ENCODE measurements around the gene NRXN3. TPM values are rescaled to one million over a fixed set of nuclear protein-coding genes. Genes with fewer than 3 reads are reported as not detected.

Gene NRXN3
- total and polyA plus RNA-seq, 8 donors = 0.29 to 41.1 (median 9.1) TPM

DNA sequence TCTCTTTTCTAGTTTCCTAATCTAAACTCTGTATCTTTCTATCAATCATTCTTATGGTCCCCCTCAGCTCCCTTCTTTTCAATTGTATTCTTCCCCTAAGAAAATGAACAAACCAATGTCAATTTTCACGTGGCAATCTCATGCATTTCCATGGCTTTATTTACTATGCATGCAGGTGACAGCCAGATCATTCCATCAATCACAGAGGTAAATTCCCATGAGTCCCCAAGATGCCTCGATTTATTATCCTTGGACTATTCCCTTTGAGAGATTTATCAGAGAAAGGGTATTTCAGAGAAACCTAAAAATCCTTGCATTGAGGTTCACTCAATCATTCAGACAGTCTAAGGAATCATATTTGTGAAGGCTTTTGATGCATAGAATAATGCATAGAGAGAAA lies 1739.9 kb downstream of the NRXN3 start:
- intact Hi-C loops (cut with DNase I; ENCODE audit: low total_unique reads) = no loop called here
- Histone ChIP-seq H3K36me3 (no peaks in the 10 kb centered on the region), H3K9me3 (no peaks in the 10 kb centered on the region), H3K4me3 (no peak overlapping the region), H3K27me3 (no peaks in the 10 kb centered on the region), H3K4me1 (no peaks in the 10 kb centered on the region), H3K27ac (no peak overlapping the region)
- 42 to 61% (median 44%) methylated on average over 2 of the region's 2 CpGs for WGBS, 5 donors
- no peak for DNase-seq
- TF ChIP-seq, protein P1, sequence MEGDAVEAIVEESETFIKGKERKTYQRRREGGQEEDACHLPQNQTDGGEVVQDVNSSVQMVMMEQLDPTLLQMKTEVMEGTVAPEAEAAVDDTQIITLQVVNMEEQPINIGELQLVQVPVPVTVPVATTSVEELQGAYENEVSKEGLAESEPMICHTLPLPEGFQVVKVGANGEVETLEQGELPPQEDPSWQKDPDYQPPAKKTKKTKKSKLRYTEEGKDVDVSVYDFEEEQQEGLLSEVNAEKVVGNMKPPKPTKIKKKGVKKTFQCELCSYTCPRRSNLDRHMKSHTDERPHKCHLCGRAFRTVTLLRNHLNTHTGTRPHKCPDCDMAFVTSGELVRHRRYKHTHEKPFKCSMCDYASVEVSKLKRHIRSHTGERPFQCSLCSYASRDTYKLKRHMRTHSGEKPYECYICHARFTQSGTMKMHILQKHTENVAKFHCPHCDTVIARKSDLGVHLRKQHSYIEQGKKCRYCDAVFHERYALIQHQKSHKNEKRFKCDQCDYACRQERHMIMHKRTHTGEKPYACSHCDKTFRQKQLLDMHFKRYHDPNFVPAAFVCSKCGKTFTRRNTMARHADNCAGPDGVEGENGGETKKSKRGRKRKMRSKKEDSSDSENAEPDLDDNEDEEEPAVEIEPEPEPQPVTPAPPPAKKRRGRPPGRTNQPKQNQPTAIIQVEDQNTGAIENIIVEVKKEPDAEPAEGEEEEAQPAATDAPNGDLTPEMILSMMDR (IDR thresholded peaks at IDR 0.05) = no peak
- TF ChIP-seq POLR2AphosphoS5 (IDR thresholded peaks at IDR 0.05) = no peak
- TF ChIP-seq POLR2A (IDR thresholded peaks at IDR 0.05) = no peak
- no peak for TF ChIP-seq EP300 (IDR thresholded peaks at IDR 0.05)

DNA sequence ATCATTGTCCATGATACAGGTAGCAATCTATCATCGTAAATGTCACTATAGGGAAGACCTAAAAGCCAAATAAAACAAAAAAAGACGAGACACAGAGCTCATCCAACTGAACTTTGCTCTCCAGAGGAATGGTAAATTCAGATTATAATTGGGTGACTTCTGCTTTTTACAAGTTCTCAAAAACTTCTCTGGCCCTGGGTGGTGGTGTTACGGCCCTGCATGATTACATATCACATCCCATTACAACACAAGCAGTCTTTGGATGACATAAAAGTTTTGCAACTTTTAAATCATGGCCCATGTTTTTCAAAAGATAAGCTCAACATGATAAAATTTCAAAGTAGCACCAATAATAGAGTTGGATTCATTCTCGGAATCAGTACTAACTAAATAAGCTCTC lies 1741.6 kb downstream of the NRXN3 start:
- no peaks in the 10 kb centered on the region for H3K27me3 ChIP-seq
- intact Hi-C loops (cut with DNase I; ENCODE audit: low total_unique reads) = no loop called here
- H3K9me3 ChIP-seq = no peaks in the 10 kb centered on the region
- no peaks in the 10 kb centered on the region for H3K4me1 ChIP-seq
- H3K36me3 ChIP-seq = no peaks in the 10 kb centered on the region
- TF ChIP-seq, protein P1 (IDR thresholded peaks at IDR 0.05) = no peak
- TF ChIP-seq EP300 (IDR thresholded peaks at IDR 0.05) (no peak), POLR2AphosphoS5 (IDR thresholded peaks at IDR 0.05) (no peak), POLR2A (IDR thresholded peaks at IDR 0.05) (no peak)
- no peak overlapping the region for H3K27ac ChIP-seq
- 58 to 67% (median 63%) methylated on average over 4 of the region's 4 CpGs for WGBS, 5 donors
- DNase-seq = no peak
- H3K4me3 ChIP-seq = no peak overlapping the region

DNA sequence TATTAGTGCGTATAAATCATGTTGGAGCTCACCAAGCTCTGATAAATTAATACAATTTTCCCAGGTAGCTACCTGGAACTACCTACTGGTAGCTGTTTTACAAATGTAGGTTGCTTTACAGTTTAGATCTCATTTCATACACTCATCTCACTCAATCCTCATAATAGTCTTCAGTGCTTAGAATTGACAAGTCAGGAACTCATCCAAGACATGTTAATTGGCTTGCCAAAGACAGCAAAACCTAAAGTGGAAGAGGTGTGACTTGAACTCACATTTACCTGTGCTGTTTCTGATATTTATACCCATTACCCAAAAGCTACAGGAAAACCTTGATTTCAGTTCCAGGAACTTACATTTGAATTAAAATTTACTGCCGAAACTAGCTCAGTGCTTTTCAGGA lies 1744.4 kb downstream of the NRXN3 start:
- H3K36me3 ChIP-seq = no peaks in the 10 kb centered on the region

DNA sequence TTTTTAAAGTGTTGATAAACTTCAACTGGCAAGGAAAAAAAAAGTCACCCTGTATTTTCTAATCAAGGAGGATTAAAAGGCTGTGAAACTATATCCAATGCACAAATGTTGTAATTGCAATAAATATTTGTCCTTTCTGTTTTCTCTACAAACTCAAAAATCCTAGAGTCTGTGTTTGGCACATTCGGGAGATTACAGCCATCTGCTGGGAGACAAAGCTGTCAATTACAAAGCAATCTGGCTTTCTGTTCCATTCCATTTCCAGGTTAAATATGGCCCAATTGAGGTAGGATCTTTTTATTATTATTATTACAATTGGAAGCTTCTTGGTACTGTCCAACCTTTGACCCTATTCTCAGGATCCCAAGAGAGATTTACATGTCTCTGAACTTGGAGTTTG lies 1745.2 kb downstream of the NRXN3 start:
- H3K9me3 ChIP-seq = no peaks in the 10 kb centered on the region
- H3K4me3 ChIP-seq = no peak overlapping the region
- intact Hi-C loops (cut with DNase I; ENCODE audit: low total_unique reads) = no loop called here
- WGBS, 5 donors = 46 to 67% (median 55%) methylated on average over 1 of the region's 1 CpG
- H3K27ac ChIP-seq = no peak overlapping the region
- H3K27me3 ChIP-seq = no peaks in the 10 kb centered on the region
- no peak for TF ChIP-seq EP300 (IDR thresholded peaks at IDR 0.05)
- TF ChIP-seq POLR2AphosphoS5 (IDR thresholded peaks at IDR 0.05) = no peak
- TF ChIP-seq, protein P1 (IDR thresholded peaks at IDR 0.05) = no peak
- no peak for TF ChIP-seq POLR2A (IDR thresholded peaks at IDR 0.05)
- H3K36me3 ChIP-seq = no peaks in the 10 kb centered on the region
- DNase-seq = no peak
- no peaks in the 10 kb centered on the region for H3K4me1 ChIP-seq

More for the DNA sequence above, 1744.4 kb downstream of the NRXN3 start:
- Histone ChIP-seq H3K4me3 (no peak overlapping the region), H3K9me3 (no peaks in the 10 kb centered on the region), H3K27ac (no peak overlapping the region), H3K4me1 (no peaks in the 10 kb centered on the region), H3K27me3 (no peaks in the 10 kb centered on the region)
- TF ChIP-seq POLR2AphosphoS5 (IDR thresholded peaks at IDR 0.05) (no peak), POLR2A (IDR thresholded peaks at IDR 0.05) (no peak), EP300 (IDR thresholded peaks at IDR 0.05) (no peak)
- TF ChIP-seq, protein P1 (IDR thresholded peaks at IDR 0.05) = no peak
- intact Hi-C loops (cut with DNase I; ENCODE audit: low total_unique reads) = no loop called here
- WGBS, 5 donors = 87 to 95% (median 91%) methylated on average over 2 of the region's 2 CpGs
- DNase-seq = no peak

Data from stomach (tissue), 9 donors.